ENCODE data around the gene ZDHHC24.
"Not testable (repeated sequence)": the region's sequence is repeated elsewhere in the genome, so short reads cannot be mapped to it uniquely, and the experiment has no call there.

Gene ZDHHC24

GRCh38 chr11:66543263-66544107 is 2.4 kb downstream of the ZDHHC24 start:
- no peak for FAIRE-seq

GRCh38 chr11:66542362-66542761 is 3.5 kb downstream of the ZDHHC24 start:
- FAIRE-seq: no peak

- no peak for FAIRE-seq
These were observed 4.0 kb downstream of the ZDHHC24 start for GRCh38 chr11:66541892-66542291.

GRCh38 chr11:66540598-66540997 is 5.2 kb downstream of the ZDHHC24 start:
- FAIRE-seq: not testable (repeated sequence)

GRCh38 chr11:66539870-66540213 is 6.0 kb downstream of the ZDHHC24 start:
- FAIRE-seq: no peak

GRCh38 chr11:66539170-66539869 is 6.5 kb downstream of the ZDHHC24 start:
- FAIRE-seq: no peak

GRCh38 chr11:66532784-66533183 is 13.1 kb downstream of the ZDHHC24 start:
- no peak for FAIRE-seq

- FAIRE-seq: no peak
These were observed 14.0 kb downstream of the ZDHHC24 start for GRCh38 chr11:66531841-66532240.

- FAIRE-seq: no peak
These were observed 14.7 kb downstream of the ZDHHC24 start for GRCh38 chr11:66530927-66531709.

- FAIRE-seq: no peak
These were observed 16.2 kb downstream of the ZDHHC24 start for GRCh38 chr11:66529655-66530054.

GRCh38 chr11:66529069-66529468 is 16.8 kb downstream of the ZDHHC24 start:
- FAIRE-seq: no peak

- FAIRE-seq: no peak
These were observed 21.4 kb downstream of the ZDHHC24 start for GRCh38 chr11:66524304-66525040.

- no peak for FAIRE-seq
These were observed 22.2 kb downstream of the ZDHHC24 start for GRCh38 chr11:66523611-66524010.

- no peak for FAIRE-seq
These were observed 34.9 kb downstream of the ZDHHC24 start for GRCh38 chr11:66510990-66511339.

- no peak for FAIRE-seq
These were observed 35.4 kb downstream of the ZDHHC24 start, which contains the start of gene BBS1 for GRCh38 chr11:66510271-66510989. Gene BBS1 (plus strand): TSS chr11:66510635. CDS start chr11:66510660, 25 bp downstream.

GRCh38 chr11:66509131-66509561 is 36.7 kb downstream of the ZDHHC24 start:
- no peak for FAIRE-seq

- no peak for FAIRE-seq
These were observed 40.5 kb downstream of the ZDHHC24 start for GRCh38 chr11:66505276-66505816.

GRCh38 chr11:66498506-66498905 is 47.3 kb downstream of the ZDHHC24 start:
- FAIRE-seq: no peak

- no peak for FAIRE-seq
These were observed 48.6 kb downstream of the ZDHHC24 start for GRCh38 chr11:66497206-66497605.

- FAIRE-seq: no peak
These were observed 50.4 kb downstream of the ZDHHC24 start for GRCh38 chr11:66495401-66495854.

- FAIRE-seq: no peak
These were observed 50.9 kb downstream of the ZDHHC24 start for GRCh38 chr11:66494935-66495334.

GRCh38 chr11:66494458-66494857 is 51.4 kb downstream of the ZDHHC24 start:
- FAIRE-seq: no peak

Measured in TTC549 (cell line).